ENCODE results near the gene PHF23.

PHF23 gene

GRCh38 chr17:7219812-7220592 lies 19.3 kb downstream of the PHF23 start, which contains the start of the genes ACADVL and DLG4:
TSS of gene ACADVL (plus strand) at chr17:7219938. CDS start at chr17:7219985, 47 bp downstream.
TSS of gene DLG4 (minus strand) at chr17:7219836.
- peak; percentile 73 to 78 for DNase-seq

- DNase-seq: no peak
These were observed 19.9 kb downstream of the PHF23 start for GRCh38 chr17:7219229-7219811.

GRCh38 chr17:7218758-7219157 lies 20.5 kb downstream of the PHF23 start:
- DNase-seq: no peak

GRCh38 chr17:7218166-7218565 lies 21.1 kb downstream of the PHF23 start:
- no peak for DNase-seq

GRCh38 chr17:7217113-7217987 lies 21.9 kb downstream of the PHF23 start:
- no peak for DNase-seq

GRCh38 chr17:7216242-7217112 lies 22.8 kb downstream of the PHF23 start:
- DNase-seq: no peak

GRCh38 chr17:7215652-7216180 lies 23.5 kb downstream of the PHF23 start:
- no peak for DNase-seq

- no peak for DNase-seq
These were observed 24.1 kb downstream of the PHF23 start for GRCh38 chr17:7215136-7215638.

GRCh38 chr17:7214300-7215135 lies 24.7 kb downstream of the PHF23 start:
- peak; percentile 99 for DNase-seq

- DNase-seq: peak in 1 of 2 donors; percentile 57
These were observed 25.4 kb downstream of the PHF23 start for GRCh38 chr17:7213895-7214299.

GRCh38 chr17:7211491-7212273 lies 27.6 kb downstream of the PHF23 start:
- DNase-seq: no peak

GRCh38 chr17:7208754-7209460 lies 30.4 kb downstream of the PHF23 start:
- no peak for DNase-seq

GRCh38 chr17:7208027-7208571 lies 31.2 kb downstream of the PHF23 start:
- DNase-seq: no peak

- DNase-seq: no peak
These were observed 31.9 kb downstream of the PHF23 start for GRCh38 chr17:7207120-7208001.

- no peak for DNase-seq
These were observed 33.7 kb downstream of the PHF23 start for GRCh38 chr17:7205561-7205960.

GRCh38 chr17:7204828-7205461 lies 34.3 kb downstream of the PHF23 start:
- peak; percentile 85 to 86 for DNase-seq

GRCh38 chr17:7204336-7204735 lies 34.9 kb downstream of the PHF23 start:
- DNase-seq: no peak

GRCh38 chr17:7203391-7203790 lies 35.9 kb downstream of the PHF23 start:
- DNase-seq: no peak
